Thoracic aorta (tissue), 2 donors: ENCODE measurements around the gene TBX18. TPM values are rescaled to one million over a fixed set of nuclear protein-coding genes. Genes with fewer than 3 reads are reported as not detected.
A peak's percentile ranks its signal among the peaks of the same experiment; 100 is the strongest.

Experiments used
- ATAC-seq: fragments of 150-250 bp; one replicate; pipeline ENCODE4 v1.8.0; 2017; ENCODE audit warnings: low read depth; ENCODE audit not compliant: insufficient number of reproducible peaks, low FRiP score
- DNase-seq: peaks from one replicate; pipeline ENCODE4 v3.0.0-alpha.2; 2020; ENCODE audit warnings: low spot score
- H3K27ac ChIP-seq, 2 donors: fragments of 200-600 bp; sonication (generic); 1 replicate in 1 of 2; 2 replicates in 1 of 2; pipeline ENCODE4 v1.5.1; 2016; ENCODE audit warnings: mild to moderate bottlenecking in 2 of 2, moderate library complexity in 2 of 2
- H3K27me3 ChIP-seq: fragments of 200-600 bp; sonication (generic); replicated peaks from 2 replicates; pipeline ENCODE4 v1.6.0; 2016; ENCODE audit warnings: mild to moderate bottlenecking; ENCODE audit not compliant: insufficient read depth
- H3K36me3 ChIP-seq: fragments of 200-600 bp; sonication (generic); one replicate; pipeline ENCODE4 v1.5.1; 2016
- H3K4me1 ChIP-seq, 2 donors: fragments of 200-600 bp; sonication (generic); 1 replicate in 1 of 2; 2 replicates in 1 of 2; pipeline versions ENCODE4 v1.5.1 to v1.6.0; 2016; ENCODE audit warnings: low read depth in 2 of 2, mild to moderate bottlenecking in 1 of 2; ENCODE audit not compliant: control insufficient read depth in 1 of 2
- H3K4me3 ChIP-seq: fragments of 200-600 bp; sonication (generic); 2 replicates; pipeline ENCODE4 v1.5.1; 2016; ENCODE audit warnings: mild to moderate bottlenecking
- H3K9me3 ChIP-seq: fragments of 200-600 bp; sonication (generic); 2 replicates; pipeline ENCODE4 v1.5.1; 2016
- CTCF ChIP-seq: fragments of 200-600 bp; sonication (generic); IDR thresholded peaks from one replicate; pipeline ENCODE4 v1.5.1; 2019; ENCODE audit warnings: antibody characterized with exemption
- total RNA-seq, 2 donors: library from RNA; depleted of rRNA; stranded (reverse); fragments of >200 nt; gene quantifications; one replicate each; pipeline versions ENCODE4 v1.1.0 to v1.2.3, GENCODE V29; 2016

TBX18 gene
- total RNA-seq, 2 donors from 2014 or later, result 53.5 to 85.4 TPM

- Histone ChIP-seq H3K4me1 (no peaks in the 10 kb centered on the region), H3K9me3 (no peaks in the 10 kb centered on the region), H3K36me3 (no peaks in the 10 kb centered on the region), H3K27me3 (no peaks in the 10 kb centered on the region), H3K4me3 (no peak overlapping the region), H3K27ac (peak overlapping the region in 1 of 2 donors; percentile 96)
- ATAC-seq (no peak), DNase-seq (no peak)
- no peak for TF ChIP-seq CTCF
These were observed 6.8 kb upstream of the TBX18 start for GRCh38 chr6:84771125-84771755.

- no peak for ATAC-seq
- no peak for TF ChIP-seq CTCF
- no peaks in the 10 kb centered on the region for H3K27me3 ChIP-seq
- no peaks in the 10 kb centered on the region for H3K4me1 ChIP-seq
- H3K36me3 ChIP-seq, result no peaks in the 10 kb centered on the region
- DNase-seq, result no peak
- no peaks in the 10 kb centered on the region for H3K9me3 ChIP-seq
- no peak overlapping the region for H3K4me3 ChIP-seq
- no peak overlapping the region for H3K27ac ChIP-seq
These were observed 6.1 kb upstream of the TBX18 start for GRCh38 chr6:84770521-84770920.

GRCh38 chr6:84769306-84769705 is 4.9 kb upstream of the TBX18 start:
- Histone ChIP-seq H3K36me3 (no peaks in the 10 kb centered on the region), H3K4me1 (no peaks in the 10 kb centered on the region), H3K27me3 (no peaks in the 10 kb centered on the region), H3K4me3 (peak overlapping the region; percentile 61), H3K9me3 (no peaks in the 10 kb centered on the region), H3K27ac (no peak overlapping the region)
- no peak for ATAC-seq
- no peak for TF ChIP-seq CTCF
- no peak for DNase-seq

GRCh38 chr6:84768442-84769174 is 4.2 kb upstream of the TBX18 start:
- no peaks in the 10 kb centered on the region for H3K36me3 ChIP-seq
- H3K4me1 ChIP-seq, result no peaks in the 10 kb centered on the region
- peak overlapping the region; percentile 61 for H3K4me3 ChIP-seq
- peak overlapping the region; percentile 45 to 75 for H3K27ac ChIP-seq
- H3K9me3 ChIP-seq, result no peaks in the 10 kb centered on the region
- ATAC-seq (no peak), DNase-seq (no peak)
- TF ChIP-seq CTCF, result no peak
- H3K27me3 ChIP-seq, result no peaks in the 10 kb centered on the region

GRCh38 chr6:84767526-84768201 is 3.3 kb upstream of the TBX18 start:
- Histone ChIP-seq H3K4me3 (peak overlapping the region; percentile 61), H3K4me1 (no peaks in the 10 kb centered on the region), H3K27ac (peak overlapping the region; percentile 45 to 75), H3K36me3 (no peaks in the 10 kb centered on the region), H3K27me3 (no peaks in the 10 kb centered on the region), H3K9me3 (no peaks in the 10 kb centered on the region)
- DNase-seq (no peak), ATAC-seq (no peak)
- TF ChIP-seq CTCF, result no peak
